NK-92 (cell line): ENCODE results near the gene VWF.

ENCODE experiments used
- DNase-seq: peaks from one replicate; lab custom pipeline; 2025; ENCODE audit not compliant: unreplicated experiment; lab: John Stamatoyannopoulos, UW

The VWF gene

DNA sequence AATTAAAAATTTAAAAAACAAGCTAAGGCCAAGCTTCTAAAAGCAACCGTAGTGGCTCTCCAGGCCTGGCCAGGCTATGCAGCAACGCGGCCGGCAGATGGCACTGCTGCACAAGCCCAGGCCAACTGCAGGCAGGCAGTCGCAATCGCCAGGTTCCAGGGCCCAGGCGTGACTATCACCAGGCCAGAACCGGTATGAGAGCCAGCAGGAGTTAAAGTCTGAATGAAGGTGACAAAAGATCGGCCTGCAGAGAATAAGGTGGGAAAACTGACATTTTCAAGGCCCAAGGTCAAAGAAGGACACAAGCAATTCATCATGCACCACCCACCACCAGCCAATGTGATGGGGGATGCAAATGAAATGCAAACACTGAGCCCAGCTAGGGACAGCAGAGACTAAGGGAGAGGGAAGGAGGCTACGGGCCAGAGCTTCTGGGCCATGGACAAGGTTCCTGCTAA lies 135.8 kb downstream of the VWF start:
- DNase-seq: no peak

DNA sequence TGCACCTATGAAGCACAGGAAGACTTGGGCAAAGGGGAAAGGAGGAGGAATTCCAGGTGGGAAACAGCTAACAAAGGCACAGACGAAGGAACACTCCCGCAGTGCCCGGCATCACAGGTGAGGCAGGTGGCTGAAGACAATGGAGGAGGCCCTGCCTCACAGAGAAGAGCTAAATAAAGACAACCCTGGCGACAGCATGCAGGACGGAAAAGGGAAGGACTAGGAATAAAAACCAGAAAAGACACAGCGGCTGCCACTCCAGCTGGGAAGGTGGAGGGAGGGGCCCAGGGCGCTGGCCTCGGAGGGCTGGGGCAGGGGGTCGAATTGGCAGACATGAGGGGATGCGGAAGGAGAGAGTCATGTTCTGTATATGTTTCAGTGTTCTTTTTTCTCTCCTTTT lies 136.4 kb downstream of the VWF start:
- no peak for DNase-seq

DNA sequence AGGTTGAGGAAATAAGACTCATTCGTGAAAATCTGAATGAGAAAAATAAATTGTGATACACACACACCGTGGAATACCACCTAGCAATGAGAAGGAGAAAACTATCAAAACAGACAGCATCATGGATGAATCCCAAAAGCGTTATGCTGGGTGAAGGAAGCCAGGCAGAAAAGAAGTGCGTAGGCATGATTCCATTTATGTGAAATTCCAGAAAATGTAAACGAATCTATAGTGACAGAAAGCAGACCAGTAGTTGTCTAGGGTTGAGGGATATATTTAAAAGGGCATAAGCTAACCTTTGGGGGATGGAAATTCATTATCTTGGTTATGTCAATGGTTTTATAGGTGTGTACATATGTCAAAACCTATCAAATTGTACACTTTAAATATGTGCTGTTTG lies 136.9 kb downstream of the VWF start:
- no peak for DNase-seq

DNA sequence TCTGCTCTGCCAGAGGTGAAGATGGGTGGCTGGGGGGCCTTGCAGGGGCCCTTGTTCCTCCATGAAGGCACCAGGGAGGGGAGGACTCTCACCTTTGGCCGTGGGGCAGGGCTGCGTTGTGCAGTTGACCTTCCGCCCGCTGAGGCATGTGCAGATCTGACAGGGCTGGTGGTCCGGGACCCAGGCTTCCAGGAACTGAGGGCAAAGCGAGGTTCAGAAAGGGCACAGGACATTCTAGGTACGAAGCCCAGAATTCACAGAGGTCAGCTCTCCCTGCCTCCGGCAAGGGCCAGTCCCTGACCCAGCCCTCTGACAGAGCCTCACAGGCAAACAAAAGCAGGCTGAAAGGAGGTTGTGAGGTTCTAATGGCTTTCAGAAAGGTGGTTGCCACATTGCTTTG lies 139.0 kb downstream of the VWF start:
- no peak for DNase-seq

DNA sequence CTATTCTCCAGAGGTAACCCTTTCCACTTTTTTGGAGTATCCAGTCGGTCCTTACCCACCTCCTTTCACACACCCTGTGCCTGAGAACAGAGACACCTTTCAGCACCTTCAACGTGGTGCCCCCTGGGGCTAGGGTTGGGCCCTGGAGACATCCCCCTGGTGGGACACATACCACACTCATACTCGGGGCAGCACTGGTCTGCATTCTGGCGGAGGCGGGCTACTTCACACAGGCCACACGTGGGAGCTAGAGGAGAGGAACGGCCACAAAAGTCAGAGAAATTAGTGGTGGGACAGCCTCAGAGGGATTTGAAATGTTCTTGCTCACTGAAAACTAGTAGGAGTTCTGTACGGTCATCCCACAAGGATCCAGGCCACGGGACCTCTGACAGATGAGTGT lies 139.6 kb downstream of the VWF start:
- no peak for DNase-seq

DNA sequence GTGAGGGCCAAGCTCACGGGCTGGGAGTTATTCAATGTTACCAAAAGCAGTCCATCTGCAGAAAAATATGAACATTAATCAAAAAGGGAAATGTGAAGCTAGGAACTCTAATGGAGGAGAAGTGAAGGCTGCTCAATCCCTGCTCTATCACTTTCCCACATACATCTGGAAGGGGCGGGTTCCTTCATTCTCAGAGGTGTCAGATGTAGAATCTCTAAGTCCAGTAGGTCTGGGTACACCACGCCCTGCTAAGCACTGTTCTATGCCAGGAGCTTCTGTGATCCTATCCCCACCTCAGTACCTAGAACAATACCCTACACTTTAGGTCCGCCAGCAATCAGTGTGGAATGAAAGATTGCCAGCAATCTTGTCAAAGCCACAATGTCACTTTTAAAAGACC lies 142.4 kb downstream of the VWF start:
- no peak for DNase-seq

DNA sequence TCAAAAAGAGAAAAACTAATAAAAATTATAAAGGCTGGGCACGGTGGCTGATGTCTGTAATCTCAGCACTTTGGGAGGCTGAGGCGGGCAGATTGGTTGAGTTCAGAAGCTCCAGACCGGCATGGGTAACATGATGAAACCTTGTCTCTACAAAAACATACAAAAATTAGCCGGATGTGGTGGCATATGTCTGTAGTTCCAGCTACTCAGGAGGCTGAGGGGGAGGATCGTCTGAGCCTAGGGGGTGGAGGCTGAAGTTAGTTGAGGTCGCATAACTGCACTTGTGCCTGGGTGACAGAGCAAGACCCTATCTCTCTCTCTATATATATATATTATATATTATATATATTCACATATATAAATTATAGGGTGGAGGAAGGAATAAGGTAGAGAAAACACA lies 146.9 kb downstream of the VWF start:
- DNase-seq: no peak

DNA sequence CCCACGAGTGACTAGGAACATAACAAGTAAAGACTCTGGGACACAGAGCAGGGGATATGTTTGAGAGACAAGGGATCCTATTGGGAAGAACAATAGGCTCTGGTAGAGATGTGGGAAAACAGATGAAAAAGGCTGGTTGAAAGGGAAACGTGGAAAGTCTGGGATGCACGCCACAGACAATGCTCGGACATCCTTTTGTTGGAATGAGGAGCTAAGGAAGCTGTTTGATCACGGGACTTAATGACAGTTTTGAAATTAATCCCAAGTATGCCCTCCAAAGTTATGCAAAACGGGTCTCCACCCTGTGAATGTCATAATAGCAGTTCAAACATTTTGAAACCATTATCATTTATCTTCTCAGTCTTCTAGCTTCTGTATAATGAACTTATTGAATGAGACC lies 147.8 kb downstream of the VWF start:
- DNase-seq: no peak

DNA sequence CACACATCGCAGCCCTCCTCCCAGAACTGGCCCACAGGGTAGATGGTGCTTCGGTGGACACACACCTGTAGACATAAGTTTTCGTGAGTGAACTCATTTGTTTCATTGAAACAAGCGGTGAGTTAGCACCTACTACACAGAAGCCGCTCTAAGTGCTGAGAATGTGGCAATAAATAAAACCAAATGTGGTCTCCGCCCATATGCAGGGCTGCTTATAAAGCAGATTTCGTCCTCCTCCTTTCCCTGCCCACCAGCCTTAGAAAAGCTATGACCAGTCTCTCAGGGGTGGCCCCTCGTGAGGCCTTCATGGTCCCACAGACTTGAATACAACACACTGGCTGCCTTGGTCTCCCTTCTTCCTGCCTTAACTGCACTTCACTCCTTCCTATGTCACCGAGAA lies 148.3 kb downstream of the VWF start:
- no peak for DNase-seq

DNA sequence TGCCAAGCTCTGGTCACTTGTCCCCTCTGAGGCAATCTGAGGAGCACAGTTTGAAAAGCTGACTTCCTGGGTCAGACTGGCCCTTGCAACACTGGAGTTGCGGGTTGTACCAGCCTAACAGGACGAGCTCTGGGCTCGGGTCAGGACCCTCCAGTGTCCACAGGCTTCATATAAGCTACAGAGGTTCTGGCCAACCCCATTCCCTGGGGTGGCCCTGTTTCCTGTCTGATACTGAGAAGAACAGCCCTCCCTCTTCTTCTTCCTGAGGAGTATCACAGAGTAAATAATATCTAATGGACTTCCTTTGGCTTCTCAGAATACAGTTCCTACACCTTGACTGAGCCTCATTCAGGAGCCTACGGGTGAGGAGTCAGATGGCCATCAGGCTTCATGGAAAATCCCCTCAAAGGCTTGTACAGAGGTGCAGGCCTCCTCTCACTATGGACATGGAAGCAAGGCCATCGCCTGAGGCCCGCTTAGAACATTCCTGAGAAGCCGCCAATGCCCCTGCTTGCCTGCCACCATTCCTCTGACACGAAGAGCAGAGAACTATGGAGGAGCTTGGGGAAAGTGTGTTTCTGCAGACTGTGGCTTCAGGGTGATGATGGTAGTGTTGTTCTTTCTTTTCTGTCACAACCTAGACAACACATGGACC lies 150.9 kb downstream of the VWF start:
- no peak for DNase-seq

DNA sequence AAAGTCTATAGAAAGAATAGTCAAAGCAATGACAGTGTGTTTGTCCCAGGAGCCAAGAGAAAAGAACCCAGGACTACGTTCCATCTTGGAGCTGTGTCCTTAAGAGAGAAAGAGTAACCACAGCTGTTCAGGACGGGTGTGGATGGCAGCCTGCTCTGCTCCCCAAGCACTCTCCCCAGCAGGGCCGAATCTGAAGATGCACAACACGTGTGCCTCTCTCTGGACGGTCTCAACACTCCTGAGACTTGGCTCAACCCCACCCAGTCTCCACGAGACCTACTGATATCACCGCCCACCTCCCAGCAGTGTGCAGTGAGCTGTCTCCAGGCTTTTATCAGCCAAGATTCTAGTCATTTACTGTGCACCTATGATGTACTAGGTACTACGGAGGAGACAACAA lies 152.1 kb downstream of the VWF start:
- no peak for DNase-seq

DNA sequence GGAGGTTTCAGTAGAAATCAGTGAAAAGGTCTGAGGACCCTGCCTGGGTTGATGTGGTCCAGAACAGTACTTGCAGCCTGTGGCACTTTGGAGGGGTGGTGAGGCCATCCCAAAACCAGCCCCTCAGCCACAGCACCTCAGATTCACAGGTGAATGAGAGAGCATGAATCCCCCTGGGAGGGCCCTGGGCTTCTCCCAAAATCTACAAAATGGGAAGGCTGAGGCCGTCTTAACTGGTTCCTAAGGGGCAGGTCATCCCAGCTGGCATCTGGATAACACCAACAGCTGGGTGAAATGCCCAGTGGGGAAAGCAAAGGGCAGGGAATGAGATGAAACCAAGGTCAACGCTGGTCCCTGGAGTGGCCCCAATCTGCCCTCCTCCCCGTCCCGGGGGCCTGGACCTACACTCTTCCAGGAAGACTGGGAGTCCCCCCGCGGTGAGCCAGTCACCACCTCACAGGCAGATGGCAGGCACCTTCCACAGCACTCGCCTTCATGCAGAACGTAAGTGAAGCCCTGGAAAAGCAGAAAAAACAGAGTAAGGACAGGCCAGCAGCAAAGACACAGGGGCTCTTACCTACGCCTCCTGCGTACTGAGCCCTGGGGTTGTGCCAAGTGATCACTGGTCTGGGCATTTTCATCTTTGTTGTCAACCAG lies 153.1 kb downstream of the VWF start:
- no peak for DNase-seq

DNA sequence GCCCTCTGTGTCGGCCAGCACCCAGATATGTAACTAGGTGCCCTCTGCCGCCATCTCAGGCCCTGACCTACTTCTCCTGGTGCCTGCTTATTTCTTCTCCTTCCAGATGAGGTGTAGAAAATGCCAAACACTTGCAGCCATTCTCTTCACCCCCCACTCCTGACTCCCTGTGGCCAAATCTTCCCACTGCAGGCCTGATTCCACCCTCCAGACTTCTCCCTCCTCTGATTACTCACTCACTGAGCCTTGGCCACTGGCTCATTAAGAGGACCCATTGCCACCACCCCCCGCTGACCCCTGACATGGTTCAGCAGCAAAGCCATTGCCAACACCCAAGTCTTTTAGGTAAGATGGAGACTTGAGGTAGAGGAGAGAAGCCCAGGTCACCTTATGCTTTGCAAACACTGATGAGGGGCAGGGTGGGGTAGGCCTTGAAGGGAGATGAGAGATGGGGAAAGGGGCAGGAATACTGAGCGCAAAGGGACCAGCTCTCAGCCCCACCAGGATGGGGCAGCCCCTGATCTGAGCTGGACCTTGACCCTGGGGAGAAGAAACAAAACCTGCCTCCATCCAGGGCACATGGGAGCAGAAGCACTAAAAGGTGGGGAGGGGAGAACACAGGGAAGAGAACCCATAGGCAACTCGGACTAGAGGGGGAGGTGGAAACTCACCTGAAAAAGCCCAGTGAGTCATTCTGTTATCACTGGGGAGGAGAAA lies 154.3 kb downstream of the VWF start:
- no peak for DNase-seq

DNA sequence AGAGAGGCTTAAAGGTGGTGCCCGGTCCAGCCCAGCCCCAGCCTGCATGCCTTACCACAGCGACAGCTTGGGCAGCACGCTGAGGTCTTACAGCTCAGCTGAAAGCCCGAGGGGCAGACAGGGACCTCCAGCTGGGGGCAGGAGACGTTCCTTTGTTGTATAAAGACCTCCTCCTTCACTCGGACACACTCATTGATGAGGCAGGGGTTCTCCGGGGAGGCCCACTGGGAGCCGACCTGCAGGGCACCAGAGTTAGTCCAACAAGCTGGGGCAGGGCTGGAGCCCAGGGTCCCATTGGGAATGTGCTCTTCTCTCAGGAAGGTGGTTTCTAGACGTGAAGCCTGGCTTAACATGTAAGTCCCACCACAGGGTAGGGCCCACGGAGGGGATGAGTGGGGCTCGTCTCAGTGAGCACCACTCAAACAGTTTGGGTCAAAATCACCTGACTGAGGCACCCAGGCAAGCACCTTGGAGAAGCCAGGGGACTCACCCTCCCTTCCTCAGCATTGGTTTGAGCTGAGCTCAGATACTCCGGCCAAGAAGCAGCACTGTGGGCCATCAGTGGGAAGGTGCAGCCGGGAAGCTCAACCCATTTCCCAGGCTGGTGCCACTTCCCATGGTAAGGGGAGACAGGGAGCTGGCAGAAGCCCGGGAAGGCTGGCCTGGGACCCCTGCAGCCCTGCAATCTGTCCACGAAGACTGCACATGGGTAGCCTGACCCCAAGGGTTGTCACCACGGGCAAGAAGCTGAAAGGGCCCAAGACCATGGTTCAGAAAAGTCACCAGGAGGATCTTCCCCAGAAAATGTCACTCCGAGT lies 155.1 kb downstream of the VWF start:
- no peak for DNase-seq

DNA sequence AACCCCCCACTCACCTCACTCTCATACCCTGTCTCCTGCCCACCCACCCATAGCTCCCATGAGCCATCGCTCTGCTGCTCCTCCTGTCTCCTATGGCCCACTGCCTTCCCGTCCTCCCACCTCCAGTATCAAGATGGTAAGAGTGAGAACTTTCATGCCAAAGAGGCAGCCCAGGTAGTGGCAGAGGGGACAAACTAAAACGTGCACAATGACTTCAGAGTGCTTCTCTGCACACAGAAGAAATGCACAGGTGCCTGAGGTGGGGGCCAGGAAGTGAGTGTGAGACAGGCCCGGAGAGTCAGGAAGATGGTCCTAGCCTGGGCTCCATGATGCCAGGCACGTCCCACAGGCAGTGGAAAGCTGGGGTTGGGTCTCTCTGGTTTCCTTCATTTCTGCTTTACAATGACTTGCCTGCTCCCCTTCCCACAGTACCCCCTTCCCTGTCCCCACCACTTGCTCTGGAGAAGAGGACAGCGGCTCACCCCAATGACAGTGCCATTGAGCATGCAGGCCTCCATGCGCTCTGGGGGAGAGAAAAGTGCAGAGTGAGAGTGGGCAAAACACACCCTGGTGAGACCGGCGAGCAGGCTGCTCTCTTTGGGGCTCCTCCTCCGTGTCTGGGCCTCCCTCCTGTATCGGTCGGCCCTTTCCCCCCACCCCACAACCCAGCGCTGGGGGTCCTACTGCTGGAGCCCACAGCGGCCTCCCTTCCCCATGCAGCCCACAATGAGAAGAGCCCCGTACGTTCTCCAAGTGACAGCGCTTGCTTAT lies 156.6 kb downstream of the VWF start:
- DNase-seq: no peak

DNA sequence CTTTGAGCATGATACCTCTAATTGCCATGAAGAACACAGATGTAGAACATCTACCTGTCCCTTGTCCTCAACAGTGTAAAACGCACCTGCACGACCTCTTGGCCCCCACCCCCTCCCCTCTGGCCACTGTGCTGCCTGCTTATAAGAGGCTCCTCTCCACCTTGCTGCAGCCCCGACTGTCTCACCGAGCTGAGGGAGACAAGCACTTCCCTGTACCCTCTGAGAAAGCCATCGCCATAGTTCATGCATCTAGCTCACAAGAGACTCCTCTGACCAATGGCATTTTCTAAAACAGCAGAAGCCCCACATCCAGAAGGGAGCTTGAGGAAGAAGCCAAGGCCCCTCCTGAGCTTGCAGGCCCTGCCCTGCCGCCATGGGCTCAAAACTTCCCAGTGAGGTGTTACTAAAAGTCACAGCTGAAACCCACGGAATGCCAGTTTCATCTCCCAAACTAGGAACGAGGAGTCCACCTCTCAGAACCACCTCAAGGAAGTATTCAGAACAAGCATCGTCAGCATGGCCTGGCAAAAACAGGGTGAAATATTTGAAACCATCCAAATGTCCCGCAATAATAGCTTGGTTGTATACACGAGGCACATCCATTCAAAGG lies 157.9 kb downstream of the VWF start:
- DNase-seq: no peak

DNA sequence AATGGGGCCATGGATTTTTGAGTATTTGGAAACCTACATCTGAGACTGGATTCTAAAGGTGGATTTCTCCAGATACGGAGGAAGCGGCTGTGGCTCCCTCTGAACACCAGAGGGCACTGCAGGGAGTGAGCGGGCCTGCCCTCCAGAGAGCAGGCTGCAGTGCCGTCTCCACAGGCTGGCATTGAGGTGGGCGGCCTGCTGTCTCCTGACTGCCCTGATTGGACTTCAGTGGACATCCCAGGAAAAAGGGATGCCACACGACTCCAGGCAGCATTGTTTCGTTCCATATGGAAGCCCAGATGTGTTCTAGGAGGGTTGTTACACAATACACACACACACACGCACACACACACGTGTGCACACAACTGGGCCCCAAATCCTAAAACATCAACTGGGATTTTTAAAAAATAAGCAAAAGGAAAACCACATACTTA lies 158.5 kb downstream of the VWF start:
- DNase-seq: no peak

DNA sequence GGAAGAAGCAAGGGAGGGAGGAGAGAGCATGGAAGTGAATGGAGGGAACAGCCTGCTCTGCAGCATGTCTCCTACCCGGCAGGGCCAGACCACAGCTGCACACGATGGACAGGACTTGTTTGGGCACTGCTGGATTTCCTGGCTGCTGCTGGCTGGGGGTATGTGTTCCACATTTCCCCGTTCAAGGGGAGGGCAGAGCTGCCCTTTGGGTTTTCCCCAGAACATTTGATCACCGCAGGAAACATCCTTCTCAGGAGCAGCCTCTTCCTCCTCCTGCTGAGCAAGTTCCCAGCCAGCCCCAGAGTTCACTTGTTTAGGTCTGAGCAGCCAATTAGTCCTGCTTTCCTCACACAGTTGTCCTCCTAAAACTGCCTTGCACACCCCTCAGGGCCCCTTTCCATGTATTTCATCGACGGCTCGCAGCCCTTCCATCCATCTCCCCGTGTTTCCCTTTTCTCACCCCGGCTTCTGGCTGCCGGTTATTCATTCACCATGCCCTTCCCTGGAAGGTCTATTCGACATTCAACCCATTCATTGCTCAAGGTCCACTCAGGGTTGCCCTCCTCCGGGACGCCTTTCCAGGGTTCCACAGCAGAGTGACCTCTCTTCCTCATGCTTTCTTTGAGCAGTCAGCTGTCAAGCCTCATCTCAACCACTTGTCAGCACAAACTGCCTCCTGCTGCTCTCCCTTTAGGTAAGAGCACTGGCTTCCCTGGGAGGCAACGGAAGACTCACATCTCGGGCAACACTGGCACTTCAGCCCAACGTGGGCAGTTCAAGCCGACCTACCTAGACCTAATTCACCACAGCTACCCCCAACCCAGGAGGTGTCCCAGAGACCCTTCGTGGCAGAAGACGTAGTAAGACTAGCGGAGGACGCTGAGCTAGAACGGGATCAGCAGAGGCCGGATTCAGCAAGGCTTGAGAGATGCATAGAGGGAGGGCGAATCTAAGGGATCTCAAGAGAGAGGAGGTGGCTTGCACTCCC lies 159.3 kb downstream of the VWF start:
- no peak for DNase-seq

DNA sequence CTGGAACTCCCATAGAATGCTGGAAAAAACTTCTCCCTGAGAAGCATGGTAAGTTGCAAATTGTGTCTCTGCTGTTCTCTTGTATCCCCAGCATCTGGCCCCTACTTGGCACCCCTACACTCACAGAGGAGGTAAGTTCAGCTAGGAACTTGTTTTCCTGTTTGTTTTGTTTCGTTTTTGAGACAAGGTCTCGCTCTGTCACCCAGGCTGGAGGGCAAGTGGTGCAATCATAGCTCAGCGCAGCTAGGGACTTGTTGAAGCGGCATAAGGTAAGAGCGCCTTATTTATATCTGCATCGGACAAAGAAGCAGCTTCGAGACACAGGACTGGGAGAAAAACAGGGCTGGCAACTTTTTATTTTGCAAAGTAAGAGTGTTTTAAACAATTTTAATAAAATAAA lies 161.0 kb downstream of the VWF start:
- DNase-seq: no peak
